ENCODE data around the gene CEP192.

Gene CEP192

DNA sequence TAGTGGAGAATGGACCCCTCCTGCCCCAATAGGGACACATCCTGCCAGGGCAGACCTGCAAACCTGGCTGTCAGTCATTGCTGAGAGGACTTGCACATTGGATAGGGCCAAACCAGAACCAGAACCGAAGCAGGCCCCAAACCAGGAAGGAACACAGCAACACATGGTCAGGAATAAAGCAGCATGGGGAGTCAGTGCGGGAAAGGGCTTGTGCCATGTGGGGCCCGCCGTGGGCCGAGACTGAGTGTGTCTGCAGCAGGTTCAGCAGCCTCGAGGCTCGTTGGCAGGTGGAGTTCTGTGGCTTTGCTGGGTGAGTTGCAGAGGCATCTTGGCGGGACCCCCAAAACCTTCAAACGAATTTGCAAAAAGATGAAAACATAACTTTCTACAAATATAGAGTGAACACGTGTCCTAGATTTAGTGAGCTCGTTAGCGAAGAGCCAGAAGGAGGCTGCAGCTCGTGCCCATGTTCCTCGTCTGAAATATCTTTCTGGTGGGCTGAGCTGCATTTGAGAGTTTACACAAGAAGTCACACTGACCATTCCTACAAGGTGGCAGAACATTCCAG, 182.5 kb downstream of the CEP192 start:
- H3K4me3 ChIP-seq (ENCODE audit: low read depth, low read length): no peak overlapping the region
- DNase-seq (ENCODE audit: low read depth): no peak
